ENCODE results near the gene CST4. TPM values are rescaled to one million over a fixed set of nuclear protein-coding genes. Genes with fewer than 3 reads are reported as not detected.
"Not testable (repeated sequence)": the region's sequence is repeated elsewhere in the genome, so short reads cannot be mapped to it uniquely, and the experiment has no call there.

CST4 gene
- total and polyA plus RNA-seq, 7 donors: not detected

GRCh38 chr20:23723659-23724307 lies 34.9 kb upstream of the CST4 start:
- H3K9me3 ChIP-seq; H3K4me1 ChIP-seq; intact Hi-C loops (cut with DNase I); H3K4me3 ChIP-seq; H3K27ac ChIP-seq; H3K36me3 ChIP-seq (ENCODE audit: insufficient read depth in 1 of 2, low read depth in 1 of 2); H3K27me3 ChIP-seq (ENCODE audit: insufficient read depth in 3 of 3, low read length in 2 of 3): not testable (repeated sequence)
- DNase-seq (peak in 1 of 2 donors; percentile 14), ATAC-seq (peak in 2 of 4 donors; percentile 51 to 61)
- 50 to 58% (median 53%) methylated on average over 2 of the region's 2 CpGs for WGBS, 3 donors
- TF ChIP-seq CTCF (IDR thresholded peaks at IDR 0.05): peak; percentile 25

- H3K27me3 ChIP-seq (ENCODE audit: insufficient read depth in 3 of 3, low read length in 2 of 3); H3K4me1 ChIP-seq; H3K9me3 ChIP-seq; H3K36me3 ChIP-seq (ENCODE audit: insufficient read depth in 1 of 2, low read depth in 1 of 2); ATAC-seq; H3K4me3 ChIP-seq; intact Hi-C loops (cut with DNase I); H3K27ac ChIP-seq; DNase-seq: not testable (repeated sequence)
- 71 to 75% (median 74%) methylated on average over 5 of the region's 5 CpGs for WGBS, 3 donors
These were observed 34.0 kb upstream of the CST4 start for GRCh38 chr20:23722851-23723250.

- no peaks in the 10 kb centered on the region for H3K36me3 ChIP-seq (ENCODE audit: insufficient read depth in 1 of 2, low read depth in 1 of 2)
- no peaks in the 10 kb centered on the region for H3K4me1 ChIP-seq
- DNase-seq (no peak), ATAC-seq (no peak)
- H3K27me3 ChIP-seq (ENCODE audit: insufficient read depth in 3 of 3, low read length in 2 of 3): no peaks in the 10 kb centered on the region
- WGBS, 3 donors: 9 to 33% (median 29%) methylated on average over 1 of the region's 1 CpG
- no peak overlapping the region for H3K4me3 ChIP-seq
- TF ChIP-seq CTCF (IDR thresholded peaks at IDR 0.05): no peak
- intact Hi-C loops (cut with DNase I): no loop called here
- no peak overlapping the region for H3K27ac ChIP-seq
- no peaks in the 10 kb centered on the region for H3K9me3 ChIP-seq
These were observed 33.1 kb upstream of the CST4 start for GRCh38 chr20:23721962-23722361.

GRCh38 chr20:23719351-23719750 lies 30.5 kb upstream of the CST4 start:
- ATAC-seq; intact Hi-C loops (cut with DNase I); H3K27me3 ChIP-seq (ENCODE audit: insufficient read depth in 3 of 3, low read length in 2 of 3); DNase-seq; H3K36me3 ChIP-seq (ENCODE audit: insufficient read depth in 1 of 2, low read depth in 1 of 2); H3K4me3 ChIP-seq; H3K27ac ChIP-seq; H3K4me1 ChIP-seq; H3K9me3 ChIP-seq: not testable (repeated sequence)
- 66 to 77% (median 76%) methylated on average over 9 of the region's 9 CpGs for WGBS, 3 donors

- H3K4me1 ChIP-seq; intact Hi-C loops (cut with DNase I); H3K9me3 ChIP-seq; H3K27ac ChIP-seq; H3K36me3 ChIP-seq (ENCODE audit: insufficient read depth in 1 of 2, low read depth in 1 of 2); ATAC-seq; H3K4me3 ChIP-seq; H3K27me3 ChIP-seq (ENCODE audit: insufficient read depth in 3 of 3, low read length in 2 of 3); DNase-seq: not testable (repeated sequence)
These were observed 22.9 kb upstream of the CST4 start for GRCh38 chr20:23711778-23712177.

- 90 to 94% (median 93%) methylated on average over 4 of the region's 4 CpGs for WGBS, 3 donors
- H3K9me3 ChIP-seq: no peaks in the 10 kb centered on the region
- no peak overlapping the region for H3K27ac ChIP-seq
- TF ChIP-seq CTCF (IDR thresholded peaks at IDR 0.05): no peak
- H3K4me1 ChIP-seq: no peaks in the 10 kb centered on the region
- H3K27me3 ChIP-seq (ENCODE audit: insufficient read depth in 3 of 3, low read length in 2 of 3): no peaks in the 10 kb centered on the region
- ATAC-seq: no peak
- H3K36me3 ChIP-seq (ENCODE audit: insufficient read depth in 1 of 2, low read depth in 1 of 2): no peaks in the 10 kb centered on the region
- intact Hi-C loops (cut with DNase I): no loop called here
- DNase-seq: no peak
- H3K4me3 ChIP-seq: no peak overlapping the region
These were observed 21.9 kb upstream of the CST4 start for GRCh38 chr20:23710771-23711170.

All from psoas muscle (tissue), 8 donors.